IMR-90 (cell line): ENCODE results near the gene UBL4A. TPM values are rescaled to one million over a fixed set of nuclear protein-coding genes. Genes with fewer than 3 reads are reported as not detected.

Experiments used
- ATAC-seq: fragments of 200-7000 bp; cut with Tn5 transposase; 2 replicates; pipeline ENCODE4 v1.9.1; 2020; ENCODE audit warnings: low read depth, mild to moderate bottlenecking, moderate library complexity
- BruUV-seq: library from RNA; stranded (reverse); fragments of 400-500 nt; replicated peaks from 2 replicates; lab custom pipeline; 2021; lab: Mats Ljungman, UMichigan
- CTCF ChIA-PET: fragments of 300-600 bp; formaldehyde crosslinking; extraction: SDS; loops from one replicate; lab custom pipeline; 2021; ENCODE audit warnings: antibody characterized with exemption; lab: Yijun Ruan, JAX
- POLR2A ChIA-PET: fragments of 300-600 bp; sonication (Branson Sonifier 250); formaldehyde crosslinking; loops from one replicate; lab custom pipeline; 2022; ENCODE audit warnings: antibody characterized with exemption; ENCODE audit not compliant: unreplicated experiment; lab: Charles Lee
- DNase-seq: peaks from one replicate; pipeline ENCODE4 v3.0.0; 2013
- H2AFZ ChIP-seq: replicated peaks from 2 replicates; pipeline ENCODE3; 2013; ENCODE audit warnings: low read length, mild to moderate bottlenecking; ENCODE audit not compliant: poor library complexity
- H2AK5ac ChIP-seq: 2 replicates; pipeline ENCODE4 v1.6.1; 2013; ENCODE audit warnings: low read depth, low read length, inconsistent platforms
- H2AK9ac ChIP-seq: replicated peaks from 2 replicates; pipeline ENCODE3; 2013; ENCODE audit warnings: mild to moderate bottlenecking, low read depth, low read length, moderate library complexity; ENCODE audit not compliant: poor library complexity
- H2BK120ac ChIP-seq: 2 replicates; pipeline ENCODE4 v1.6.1; 2013; ENCODE audit warnings: low read depth, low read length, inconsistent platforms
- H2BK15ac ChIP-seq: 3 replicates; pipeline ENCODE4 v1.6.1; 2013; ENCODE audit warnings: low read depth, low read length, inconsistent platforms
- H2BK20ac ChIP-seq: 2 replicates; pipeline ENCODE4 v1.6.1; 2013; ENCODE audit warnings: low read depth, mild to moderate bottlenecking, inconsistent platforms, low read length, moderate library complexity
- H2BK5ac ChIP-seq: 2 replicates; pipeline ENCODE4 v1.6.1; 2013; ENCODE audit warnings: mild to moderate bottlenecking, low read depth, low read length, inconsistent platforms; ENCODE audit not compliant: poor library complexity, severe bottlenecking
- H3K14ac ChIP-seq: replicated peaks from 2 replicates; pipeline ENCODE4 v1.6.1; 2013; ENCODE audit warnings: low read depth, low read length, inconsistent platforms
- H3K18ac ChIP-seq: 2 replicates; pipeline ENCODE4 v1.6.1; 2013; ENCODE audit warnings: low read depth, low read length, control low read depth
- H3K23ac ChIP-seq: 2 replicates; pipeline ENCODE4 v1.6.1; 2013; ENCODE audit warnings: low read depth, low read length, inconsistent platforms
- H3K27ac ChIP-seq: 2 replicates; pipeline ENCODE4 v1.5.1; 2013; ENCODE audit warnings: mild to moderate bottlenecking, control low read depth, low read length; ENCODE audit not compliant: insufficient read depth
- H3K27me3 ChIP-seq: 2 replicates; pipeline ENCODE4 v1.6.1; 2013; ENCODE audit warnings: low read length; ENCODE audit not compliant: control insufficient read depth, insufficient read depth
- H3K36me3 ChIP-seq: 2 replicates; pipeline ENCODE4 v1.6.1; 2013; ENCODE audit warnings: low read length, mixed read lengths; ENCODE audit not compliant: control insufficient read depth, insufficient read depth
- H3K4ac ChIP-seq: 2 replicates; pipeline ENCODE4 v1.6.1; 2013; ENCODE audit warnings: low read depth, low read length, inconsistent platforms
- H3K4me1 ChIP-seq: 2 replicates; pipeline ENCODE4 v1.6.1; 2013; ENCODE audit warnings: low read length, mixed read lengths; ENCODE audit not compliant: control insufficient read depth, insufficient read depth
- H3K4me2 ChIP-seq: 2 replicates; pipeline ENCODE4 v1.6.1; 2013; ENCODE audit warnings: low read depth, mild to moderate bottlenecking, control low read depth, low read length, moderate library complexity
- H3K4me3 ChIP-seq: 2 replicates; pipeline ENCODE4 v1.5.1; 2013; ENCODE audit warnings: low read depth, mild to moderate bottlenecking, control low read depth, low read length, moderate library complexity; ENCODE audit not compliant: insufficient read depth
- H3K56ac ChIP-seq: 2 replicates; pipeline ENCODE4 v1.6.1; 2013; ENCODE audit warnings: low read length, inconsistent platforms; ENCODE audit not compliant: insufficient read depth; ENCODE audit errors: extremely low read depth
- H3K79me1 ChIP-seq, 2 experiments: 2 replicates each; pipeline ENCODE4 v1.6.1; 2013; ENCODE audit warnings: low read length in 2 of 2, inconsistent platforms in 1 of 2, low read depth in 1 of 2
- H3K9ac ChIP-seq: 2 replicates; pipeline ENCODE4 v1.6.1; 2013; ENCODE audit warnings: low read depth, low read length, control low read depth
- H3K9me1 ChIP-seq: 2 replicates; pipeline ENCODE4 v1.6.1; 2013; ENCODE audit warnings: low read length, inconsistent platforms; ENCODE audit not compliant: insufficient read depth
- H3K9me3 ChIP-seq: 2 replicates; pipeline ENCODE4 v1.6.1; 2013; ENCODE audit warnings: low read length; ENCODE audit not compliant: control insufficient read depth, insufficient read depth
- H4K20me1 ChIP-seq: 2 replicates; pipeline ENCODE4 v1.6.1; 2013; ENCODE audit warnings: low read length, inconsistent platforms; ENCODE audit not compliant: insufficient read depth
- H4K5ac ChIP-seq: 2 replicates; pipeline ENCODE4 v1.6.1; 2013; ENCODE audit warnings: mild to moderate bottlenecking, low read depth, low read length, control low read depth
- H4K8ac ChIP-seq, 2 experiments: 2 replicates each; pipeline ENCODE4 v1.6.1; 2013; ENCODE audit warnings: low read depth in 2 of 2, low read length in 2 of 2, control low read depth in 1 of 2, inconsistent platforms in 1 of 2
- H4K91ac ChIP-seq: 2 replicates; pipeline ENCODE4 v1.6.1; 2013; ENCODE audit warnings: low read depth, low read length, inconsistent platforms; ENCODE audit not compliant: insufficient read depth
- BHLHE40 ChIP-seq: fragments of 150-350 bp; IDR thresholded peaks from 2 replicates; pipeline ENCODE4 v1.6.1; 2016; ENCODE audit warnings: mild to moderate bottlenecking, low read depth, low read length
- CEBPB ChIP-seq: IDR thresholded peaks from 2 replicates; pipeline ENCODE4 v1.6.1; 2012; ENCODE audit warnings: low read depth, low read length, improper control_type of control experiment
- CHD1 ChIP-seq: IDR thresholded peaks from 2 replicates; pipeline ENCODE4 v1.6.1; 2012; ENCODE audit warnings: low read depth, low read length, improper control_type of control experiment
- ELK1 ChIP-seq: fragments of 150-350 bp; IDR thresholded peaks from 2 replicates; pipeline ENCODE4 v1.6.1; 2016; ENCODE audit warnings: low read depth, mild to moderate bottlenecking, low read length, moderate library complexity, borderline replicate concordance
- FOS ChIP-seq: fragments of 150-350 bp; IDR thresholded peaks from 2 replicates; pipeline ENCODE4 v1.6.1; 2016; ENCODE audit warnings: low read depth, low read length
- MAFK ChIP-seq: IDR thresholded peaks from 2 replicates; pipeline ENCODE4 v1.6.1; 2012; ENCODE audit warnings: low read depth, low read length, improper control_type of control experiment
- MAZ ChIP-seq: IDR thresholded peaks from 2 replicates; pipeline ENCODE4 v1.6.1; 2012; ENCODE audit warnings: low read depth, mild to moderate bottlenecking, low read length, improper control_type of control experiment, moderate library complexity, borderline replicate concordance
- MXI1 ChIP-seq: IDR thresholded peaks from 2 replicates; pipeline ENCODE4 v1.6.1; 2012; ENCODE audit warnings: low read depth, mild to moderate bottlenecking, low read length, moderate library complexity, borderline replicate concordance
- NFE2L2 ChIP-seq: fragments of 150-350 bp; IDR thresholded peaks from 2 replicates; pipeline ENCODE4 v1.6.1; 2016; ENCODE audit warnings: low read depth, mild to moderate bottlenecking, low read length
- POLR2A ChIP-seq: IDR thresholded peaks from 2 replicates; pipeline ENCODE4 v1.6.1; 2012; ENCODE audit warnings: mild to moderate bottlenecking, low read depth, low read length
- RAD21 ChIP-seq: IDR thresholded peaks from 2 replicates; pipeline ENCODE4 v1.6.1; 2012; ENCODE audit warnings: low read length, improper control_type of control experiment
- RCOR1 ChIP-seq: IDR thresholded peaks from 2 replicates; pipeline ENCODE4 v1.6.1; 2012; ENCODE audit warnings: mild to moderate bottlenecking, low read length, improper control_type of control experiment; ENCODE audit not compliant: insufficient replicate concordance
- RFX5 ChIP-seq: IDR thresholded peaks from 2 replicates; pipeline ENCODE4 v1.8.0; 2012; ENCODE audit warnings: low read depth, mild to moderate bottlenecking, low read length, moderate library complexity
- SMC3 ChIP-seq: fragments of 150-350 bp; IDR thresholded peaks from 2 replicates; pipeline ENCODE4 v1.6.1; 2016; ENCODE audit warnings: low read depth, mild to moderate bottlenecking, antibody characterized with exemption, low read length, moderate library complexity
- WGBS, 2 experiments: methylation state at CpG; one replicate each; pipeline versions ENCODE4 v1.1.5 to v1.1.7; 2013; ENCODE audit warnings: missing lambda C conversion rate in 2 of 2; ENCODE audit not compliant: insufficient read length in 1 of 2; ENCODE audit errors: extremely low coverage in 2 of 2; 5-methylcytosine and 5-hydroxymethylcytosine counted together
- dilution Hi-C: fragments of 300-500 bp; cut with HindIII; formaldehyde crosslinking; loops from one replicate; pipeline ENCODE4 v1.14.3; 2018; ENCODE audit warnings: low sequenced_read_pairs; ENCODE audit not compliant: unreplicated experiment
- in situ Hi-C: fragments of 300-500 bp; cut with MboI; formaldehyde crosslinking; loops from 3 replicates; pipeline ENCODE4 v1.14.3; 2019; ENCODE audit warnings: low sequenced_read_pairs, inconsistent platforms, mixed read lengths
- intact Hi-C: fragments of 100-400 bp; cut with micrococcal nuclease; formaldehyde crosslinking; loops from 2 replicates; pipeline ENCODE4 v1.10.0; 2022
- polyA plus RNA-seq, 3 experiments: library from polyadenylated mRNA; depleted of rRNA; stranded (reverse); fragments of >200 nt; gene quantifications; 2 replicates each; pipeline ENCODE4 v1.2.3, GENCODE V29; 2012; ENCODE audit warnings: low replicate concordance in 1 of 3
- total RNA-seq: library from RNA; depleted of rRNA; stranded (reverse); fragments of >200 nt; gene quantifications from 2 replicates; pipeline ENCODE4 v1.2.3, GENCODE V29; 2012
- TF ChIP-seq, protein P1 (sequence below): fragments of 150-350 bp; IDR thresholded peaks from 2 replicates; pipeline ENCODE4 v1.6.1; 2017; ENCODE audit warnings: mild to moderate bottlenecking, antibody characterized with exemption, low read length, low read depth
- TF ChIP-seq, protein P2 (sequence below): conservative IDR thresholded peaks from 2 replicates; pipeline ENCODE4 v1.5.1; 2012; ENCODE audit warnings: mild to moderate bottlenecking, low read depth, low read length, improper control_type of control experiment

Gene UBL4A
- total and polyA plus RNA-seq, 2 of the 4 experiments (the other 2 are of a cell fraction), result 24.6 to 28.3 TPM

DNA sequence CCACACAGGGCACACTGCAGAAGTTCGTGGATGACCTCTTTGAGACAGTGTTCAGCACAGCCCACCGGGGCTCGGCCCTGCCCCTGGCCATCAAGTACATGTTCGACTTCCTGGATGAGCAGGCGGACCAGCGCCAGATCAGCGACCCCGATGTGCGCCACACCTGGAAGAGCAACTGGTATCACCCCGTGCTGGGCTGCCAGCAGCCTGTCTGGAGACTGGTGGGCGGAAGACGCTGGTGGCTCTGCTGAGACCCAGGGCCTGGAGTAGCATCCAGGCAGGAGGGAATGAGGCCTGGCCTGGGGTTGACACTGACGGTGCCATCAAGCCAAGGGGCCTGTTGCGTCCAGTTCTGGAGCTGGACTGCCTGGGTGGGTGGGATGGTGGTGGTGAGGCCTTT is 16.0 kb downstream of the UBL4A start:
- H3K56ac ChIP-seq, result no peak overlapping the region
- no peak overlapping the region for H2BK120ac ChIP-seq
- no peaks in the 10 kb centered on the region for H3K4me1 ChIP-seq
- no peak overlapping the region for H2BK5ac ChIP-seq
- no peak overlapping the region for H3K4me2 ChIP-seq
- no peak overlapping the region for H3K23ac ChIP-seq
- no peak overlapping the region for H2BK20ac ChIP-seq
- in situ Hi-C loops, result no loop called here
- H4K91ac ChIP-seq, result no peak overlapping the region
- H3K79me1 ChIP-seq, result no peaks in the 10 kb centered on the region
- no peak overlapping the region for H2AK9ac ChIP-seq
- H3K4me3 ChIP-seq, result no peak overlapping the region
- no peak for ATAC-seq
- no TSS peak for BruUV-seq
- H3K27ac ChIP-seq, result no peak overlapping the region
- H2AK5ac ChIP-seq, result no peak overlapping the region
- CTCF ChIA-PET, result no interaction called here
- WGBS, 2 experiments, result 92% methylated on average over 9 of the region's 14 CpGs; no CpG with 5 or more reads in 1 of the 2 experiments
- no peaks in the 10 kb centered on the region for H3K27me3 ChIP-seq
- no peak overlapping the region for H3K14ac ChIP-seq
- POLR2A ChIA-PET, result no interaction called here
- DNase-seq, result no peak
- H2BK15ac ChIP-seq, result no peak overlapping the region
- no peaks in the 10 kb centered on the region; the same call in 1 of the 2 replicates for H4K20me1 ChIP-seq
- no peak overlapping the region for H3K9ac ChIP-seq
- TF ChIP-seq BHLHE40 (no peak), NFE2L2 (no peak), MAFK (no peak), MAZ (no peak), FOS (no peak), MXI1 (no peak), CEBPB (no peak), SMC3 (no peak), ELK1 (no peak), POLR2A (no peak), RCOR1 (no peak), RFX5 (no peak), RAD21 (no peak), CHD1 (no peak)
- TF ChIP-seq, protein P1, sequence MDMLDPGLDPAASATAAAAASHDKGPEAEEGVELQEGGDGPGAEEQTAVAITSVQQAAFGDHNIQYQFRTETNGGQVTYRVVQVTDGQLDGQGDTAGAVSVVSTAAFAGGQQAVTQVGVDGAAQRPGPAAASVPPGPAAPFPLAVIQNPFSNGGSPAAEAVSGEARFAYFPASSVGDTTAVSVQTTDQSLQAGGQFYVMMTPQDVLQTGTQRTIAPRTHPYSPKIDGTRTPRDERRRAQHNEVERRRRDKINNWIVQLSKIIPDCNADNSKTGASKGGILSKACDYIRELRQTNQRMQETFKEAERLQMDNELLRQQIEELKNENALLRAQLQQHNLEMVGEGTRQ, result no peak
- TF ChIP-seq, protein P2, sequence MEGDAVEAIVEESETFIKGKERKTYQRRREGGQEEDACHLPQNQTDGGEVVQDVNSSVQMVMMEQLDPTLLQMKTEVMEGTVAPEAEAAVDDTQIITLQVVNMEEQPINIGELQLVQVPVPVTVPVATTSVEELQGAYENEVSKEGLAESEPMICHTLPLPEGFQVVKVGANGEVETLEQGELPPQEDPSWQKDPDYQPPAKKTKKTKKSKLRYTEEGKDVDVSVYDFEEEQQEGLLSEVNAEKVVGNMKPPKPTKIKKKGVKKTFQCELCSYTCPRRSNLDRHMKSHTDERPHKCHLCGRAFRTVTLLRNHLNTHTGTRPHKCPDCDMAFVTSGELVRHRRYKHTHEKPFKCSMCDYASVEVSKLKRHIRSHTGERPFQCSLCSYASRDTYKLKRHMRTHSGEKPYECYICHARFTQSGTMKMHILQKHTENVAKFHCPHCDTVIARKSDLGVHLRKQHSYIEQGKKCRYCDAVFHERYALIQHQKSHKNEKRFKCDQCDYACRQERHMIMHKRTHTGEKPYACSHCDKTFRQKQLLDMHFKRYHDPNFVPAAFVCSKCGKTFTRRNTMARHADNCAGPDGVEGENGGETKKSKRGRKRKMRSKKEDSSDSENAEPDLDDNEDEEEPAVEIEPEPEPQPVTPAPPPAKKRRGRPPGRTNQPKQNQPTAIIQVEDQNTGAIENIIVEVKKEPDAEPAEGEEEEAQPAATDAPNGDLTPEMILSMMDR, result no peak
- no peak overlapping the region for H3K4ac ChIP-seq
- dilution Hi-C loops, result no loop called here
- H4K8ac ChIP-seq, result no peak overlapping the region
- no peak overlapping the region for H3K18ac ChIP-seq
- H3K9me3 ChIP-seq, result peaks cover 2% of the 10 kb centered on the region; the same call in 1 of the 2 replicates
- intact Hi-C loops, result no loop called here
- peaks cover 67% of the 10 kb centered on the region for H3K36me3 ChIP-seq
- no peak overlapping the region for H4K5ac ChIP-seq
- no peaks in the 10 kb centered on the region for H3K9me1 ChIP-seq
- no peak overlapping the region for H2AFZ ChIP-seq
